Epithelial cell of proximal tubule (primary cell): ENCODE data around the gene GEMIN2. TPM values are rescaled to one million over a fixed set of nuclear protein-coding genes. Genes with fewer than 3 reads are reported as not detected.
"Not testable (repeated sequence)": the region's sequence is repeated elsewhere in the genome, so short reads cannot be mapped to it uniquely, and the experiment has no call there.

Source experiments
- DNase-seq: peaks from one replicate; pipeline ENCODE4 v3.0.0-alpha.2; 2011; ENCODE audit warnings: low read depth
- H3K4me3 ChIP-seq: 2 replicates; pipeline ENCODE4 v1.5.1; 2011; ENCODE audit warnings: low read depth, mild to moderate bottlenecking, low read length
- CTCF ChIP-seq: conservative IDR thresholded peaks from 2 replicates; pipeline ENCODE4 v1.5.1; 2012; ENCODE audit warnings: low read depth, mild to moderate bottlenecking, low read length
- total RNA-seq: library from RNA; depleted of rRNA; stranded (reverse); fragments of >200 nt; gene quantifications from 2 replicates; pipeline ENCODE4 v1.2.3, GENCODE V29; 2015

Gene GEMIN2
- total RNA-seq, 1 donor from 2014 or later = 51.9 TPM

- TF ChIP-seq CTCF = no peak
- no peak for DNase-seq
- no peak overlapping the region for H3K4me3 ChIP-seq
Observed at GRCh38 chr14:39087493-39087892, 26.6 kb upstream of the GEMIN2 start.

GRCh38 chr14:39090548-39091111, 23.5 kb upstream of the GEMIN2 start:
- no peak overlapping the region for H3K4me3 ChIP-seq
- TF ChIP-seq CTCF = no peak
- no peak for DNase-seq

GRCh38 chr14:39091716-39092115, 22.4 kb upstream of the GEMIN2 start:
- no peak for DNase-seq
- no peak overlapping the region for H3K4me3 ChIP-seq
- TF ChIP-seq CTCF = no peak

- no peak for TF ChIP-seq CTCF
- H3K4me3 ChIP-seq = no peak overlapping the region
- DNase-seq = no peak
Observed at GRCh38 chr14:39094515-39094914, 19.6 kb upstream of the GEMIN2 start.

- DNase-seq = peak; percentile 67
- TF ChIP-seq CTCF = no peak
- H3K4me3 ChIP-seq = no peak overlapping the region
Observed at GRCh38 chr14:39097159-39097558, 17.0 kb upstream of the GEMIN2 start.

GRCh38 chr14:39099215-39099614, 14.9 kb upstream of the GEMIN2 start:
- not testable (repeated sequence) for H3K4me3 ChIP-seq, DNase-seq

GRCh38 chr14:39099748-39100147, 14.4 kb upstream of the GEMIN2 start:
- no peak overlapping the region for H3K4me3 ChIP-seq
- no peak for TF ChIP-seq CTCF
- no peak for DNase-seq
